CD14-positive monocyte (primary cell): ENCODE data around the gene EIF3J. TPM values are rescaled to one million over a fixed set of nuclear protein-coding genes. Genes with fewer than 3 reads are reported as not detected.

Experiments used
- DNase-seq, 3 donors: peaks; one replicate each; pipeline ENCODE4 v3.0.0-alpha.2; 2011 to 2022
- H2AFZ ChIP-seq: 2 replicates; pipeline ENCODE4 v1.6.0; 2012; ENCODE audit warnings: mild to moderate bottlenecking, low read depth, low read length, inconsistent platforms; ENCODE audit not compliant: insufficient read depth, poor library complexity, severe bottlenecking
- H3K27ac ChIP-seq, 2 donors: 1 replicate in 1 of 2; 2 replicates in 1 of 2; pipeline ENCODE4 v1.5.1; 2012 to 2013; ENCODE audit warnings: low read length in 2 of 2, control low read depth in 1 of 2, inconsistent platforms in 1 of 2, low read depth in 1 of 2, mild to moderate bottlenecking in 1 of 2
- H3K27me3 ChIP-seq, 2 donors: one replicate each; pipeline versions ENCODE4 v1.6.0 to v1.6.1; 2011 to 2013; ENCODE audit warnings: low read length in 2 of 2; ENCODE audit not compliant: control insufficient read depth in 2 of 2, insufficient read depth in 2 of 2
- H3K36me3 ChIP-seq, 2 donors: replicated peaks in 1 of 2; 1 replicate in 1 of 2; 2 replicates in 1 of 2; pipeline versions ENCODE4 v1.5.1 to v1.6.1; 2012 to 2013; ENCODE audit warnings: low read length in 2 of 2, control low read depth in 1 of 2, inconsistent platforms in 1 of 2, mild to moderate bottlenecking in 1 of 2; ENCODE audit not compliant: insufficient read depth in 2 of 2, control insufficient read depth in 1 of 2
- H3K4me1 ChIP-seq, 2 donors: 1 replicate in 1 of 2; 2 replicates in 1 of 2; pipeline versions ENCODE4 v1.5.1 to v1.6.1; 2012 to 2013; ENCODE audit warnings: low read length in 2 of 2, control low read depth in 1 of 2, inconsistent platforms in 1 of 2, mild to moderate bottlenecking in 1 of 2, moderate library complexity in 1 of 2; ENCODE audit not compliant: insufficient read depth in 2 of 2, control insufficient read depth in 1 of 2
- H3K4me2 ChIP-seq: replicated peaks from 2 replicates; pipeline ENCODE3; 2012; ENCODE audit warnings: low read length, moderate library complexity, mild to moderate bottlenecking; ENCODE audit not compliant: poor library complexity, severe bottlenecking; ENCODE audit errors: extremely low read depth
- H3K4me3 ChIP-seq, 3 experiments: fragments of 200-600 bp in 1 of 3; sonication (generic) in 1 of 3; replicated peaks in 1 of 3; 1 replicate in 2 of 3; 2 replicates in 1 of 3; pipeline ENCODE4 v1.5.1; 2011 to 2013; ENCODE audit warnings: low read length in 3 of 3, mild to moderate bottlenecking in 3 of 3, control low read depth in 2 of 3, low read depth in 2 of 3, inconsistent platforms in 1 of 3, moderate library complexity in 1 of 3
- H3K79me2 ChIP-seq: 2 replicates; pipeline ENCODE4 v1.6.0; 2012; ENCODE audit warnings: mild to moderate bottlenecking, control low read depth, inconsistent platforms, low read length, moderate library complexity; ENCODE audit not compliant: insufficient read depth
- H3K9ac ChIP-seq: 2 replicates; pipeline ENCODE4 v1.6.0; 2017; ENCODE audit warnings: low read length, mild to moderate bottlenecking; ENCODE audit not compliant: insufficient read depth, poor library complexity, severe bottlenecking
- H3K9me3 ChIP-seq, 2 donors: replicated peaks in 1 of 2; 1 replicate in 1 of 2; 2 replicates in 1 of 2; pipeline versions ENCODE4 v1.5.1 to v1.6.1; 2012 to 2013; ENCODE audit warnings: low read length in 2 of 2, control low read depth in 1 of 2; ENCODE audit not compliant: control insufficient read depth in 1 of 2, insufficient read depth in 1 of 2
- H4K20me1 ChIP-seq: 2 replicates; pipeline ENCODE4 v1.6.0; 2012; ENCODE audit warnings: mild to moderate bottlenecking, low read length, control low read depth, moderate library complexity; ENCODE audit not compliant: insufficient read depth
- H3K27ac Mint-ChIP-seq, 7 donors: one replicate each; pipeline ENCODE4 v1.8.0; 2020; ENCODE audit warnings: mild to moderate bottlenecking in 7 of 7, mixed read lengths in 7 of 7, moderate library complexity in 6 of 7, inconsistent platforms in 2 of 7
- H3K27me3 Mint-ChIP-seq, 3 donors: one replicate each; pipeline ENCODE4 v1.8.0; 2021 to 2022; ENCODE audit warnings: low read depth in 3 of 3, mild to moderate bottlenecking in 3 of 3, mixed read lengths in 3 of 3, moderate library complexity in 3 of 3, inconsistent platforms in 1 of 3
- H3K36me3 Mint-ChIP-seq, 2 donors: one replicate each; pipeline ENCODE4 v1.8.0; 2020; ENCODE audit warnings: mixed read lengths in 2 of 2, inconsistent platforms in 1 of 2, mild to moderate bottlenecking in 1 of 2
- H3K4me1 Mint-ChIP-seq: one replicate; pipeline ENCODE4 v1.8.0; 2020; ENCODE audit warnings: mild to moderate bottlenecking, mixed read lengths
- H3K4me3 Mint-ChIP-seq, 2 donors: one replicate each; pipeline ENCODE4 v1.8.0; 2020; ENCODE audit warnings: mild to moderate bottlenecking in 2 of 2, mixed read lengths in 2 of 2, moderate library complexity in 1 of 2
- H3K9me3 Mint-ChIP-seq, 7 donors: one replicate each; pipeline ENCODE4 v1.8.0; 2020 to 2022; ENCODE audit warnings: mixed read lengths in 7 of 7, mild to moderate bottlenecking in 6 of 7, moderate library complexity in 6 of 7, inconsistent platforms in 2 of 7
- WGBS: methylation state at CpG from one replicate; pipeline ENCODE4 v1.1.5; 2013; ENCODE audit warnings: missing lambda C conversion rate; ENCODE audit not compliant: insufficient coverage; 5-methylcytosine and 5-hydroxymethylcytosine counted together
- intact Hi-C, 2 donors: fragments of 100-400 bp; cut with micrococcal nuclease; formaldehyde crosslinking; loops; one replicate each; pipeline versions ENCODE4 v1.15.0 to v1.15.1; 2023
- polyA plus RNA-seq, 3 donors: library from polyadenylated mRNA; depleted of rRNA in 1 of 3; unstranded in 2 of 3; stranded (reverse) in 1 of 3; fragments of 300-500 nt in 2 of 3; fragments of >200 nt in 1 of 3; fragmentation: Illumina TruSeq in 2 of 3; gene quantifications; 1 replicate in 2 of 3; 2 replicates in 1 of 3; pipeline ENCODE4 v1.2.3, GENCODE V29; 2012 to 2021
- TF ChIP-seq, protein P1 (sequence below): fragments of 200-600 bp; IDR thresholded peaks from one replicate; pipeline ENCODE4 v1.8.0; 2022; ENCODE audit warnings: antibody characterized with exemption, mild to moderate bottlenecking

EIF3J gene
- polyA plus RNA-seq, 3 donors: 9.7 to 20.1 (median 13.5) TPM

GRCh38 chr15:44535092-44535491, 1.9 kb upstream of the EIF3J start:
- intact Hi-C loops: loop anchor here (5.0 to 10.0 kb wide), 4 partner anchors 108 to 250 kb away; partner anchors contain the start of genes CTDSPL2 (in 1 of the 2), GOLM2 (in 1 of the 2) and SPG11 (in 1 of the 2)
- peak overlapping the region in 3 of 7 donors; percentile 66 to 73 (median 70) for H3K27ac Mint-ChIP-seq
- peaks cover 0 to 3% (median 0%) of the 10 kb centered on the region in 7 donors for H3K9me3 Mint-ChIP-seq
- no peak overlapping the region for H3K4me2 ChIP-seq
- no peaks in the 10 kb centered on the region for H3K27me3 ChIP-seq
- peaks cover 12 to 27% of the 10 kb centered on the region in 2 donors for H3K4me1 ChIP-seq
- no peaks in the 10 kb centered on the region for H3K9me3 ChIP-seq
- no peak for DNase-seq
- 100% methylated on average over 1 of the region's 8 CpGs for WGBS
- H3K9ac ChIP-seq: no peak overlapping the region
- peak overlapping the region in 1 of 2 donors; percentile 43 for H3K4me3 Mint-ChIP-seq
- H3K4me1 Mint-ChIP-seq: peaks cover 21% of the 10 kb centered on the region
- no peaks in the 10 kb centered on the region for H4K20me1 ChIP-seq
- H3K4me3 ChIP-seq: no peak overlapping the region
- peaks cover 37% of the 10 kb centered on the region for H3K79me2 ChIP-seq
- peaks cover 0 to 2% (median 0%) of the 10 kb centered on the region in 3 donors for H3K27me3 Mint-ChIP-seq
- no peak overlapping the region for H3K27ac ChIP-seq
- H3K36me3 ChIP-seq: peaks cover 0 to 2% of the 10 kb centered on the region in 2 donors
- no peak overlapping the region for H2AFZ ChIP-seq
- H3K36me3 Mint-ChIP-seq: peaks cover 6 to 17% of the 10 kb centered on the region in 2 donors
- TF ChIP-seq, protein P1, sequence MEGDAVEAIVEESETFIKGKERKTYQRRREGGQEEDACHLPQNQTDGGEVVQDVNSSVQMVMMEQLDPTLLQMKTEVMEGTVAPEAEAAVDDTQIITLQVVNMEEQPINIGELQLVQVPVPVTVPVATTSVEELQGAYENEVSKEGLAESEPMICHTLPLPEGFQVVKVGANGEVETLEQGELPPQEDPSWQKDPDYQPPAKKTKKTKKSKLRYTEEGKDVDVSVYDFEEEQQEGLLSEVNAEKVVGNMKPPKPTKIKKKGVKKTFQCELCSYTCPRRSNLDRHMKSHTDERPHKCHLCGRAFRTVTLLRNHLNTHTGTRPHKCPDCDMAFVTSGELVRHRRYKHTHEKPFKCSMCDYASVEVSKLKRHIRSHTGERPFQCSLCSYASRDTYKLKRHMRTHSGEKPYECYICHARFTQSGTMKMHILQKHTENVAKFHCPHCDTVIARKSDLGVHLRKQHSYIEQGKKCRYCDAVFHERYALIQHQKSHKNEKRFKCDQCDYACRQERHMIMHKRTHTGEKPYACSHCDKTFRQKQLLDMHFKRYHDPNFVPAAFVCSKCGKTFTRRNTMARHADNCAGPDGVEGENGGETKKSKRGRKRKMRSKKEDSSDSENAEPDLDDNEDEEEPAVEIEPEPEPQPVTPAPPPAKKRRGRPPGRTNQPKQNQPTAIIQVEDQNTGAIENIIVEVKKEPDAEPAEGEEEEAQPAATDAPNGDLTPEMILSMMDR: no peak

GRCh38 chr15:44535523-44536301, 1.2 kb upstream of the EIF3J start:
- Histone ChIP-seq H3K27me3 (no peaks in the 10 kb centered on the region), H3K4me1 (peaks cover 12 to 27% of the 10 kb centered on the region in 2 donors), H3K9ac (peak overlapping the region; percentile 90), H3K27ac (peak overlapping the region; percentile 94 to 96), H3K36me3 (peaks cover 5 to 6% of the 10 kb centered on the region in 2 donors), H2AFZ (peak overlapping the region; percentile 93), H3K4me3 (peak overlapping the region; percentile 86 to 95 (median 90)), H3K79me2 (peaks cover 43% of the 10 kb centered on the region), H4K20me1 (peaks cover 6% of the 10 kb centered on the region), H3K4me2 (peak overlapping the region; percentile 93), H3K9me3 (no peaks in the 10 kb centered on the region)
- peaks cover 12 to 23% of the 10 kb centered on the region in 2 donors for H3K36me3 Mint-ChIP-seq
- intact Hi-C loops: loop anchor here (5.0 to 10.0 kb wide), 4 partner anchors 108 to 251 kb away; partner anchors contain the start of genes CTDSPL2 (in 1 of the 2), GOLM2 (in 1 of the 2) and SPG11 (in 1 of the 2)
- peaks cover 24% of the 10 kb centered on the region for H3K4me1 Mint-ChIP-seq
- peak overlapping the region; percentile 92 to 98 (median 96) for H3K27ac Mint-ChIP-seq
- peak overlapping the region; percentile 85 to 93 for H3K4me3 Mint-ChIP-seq
- H3K9me3 Mint-ChIP-seq: peaks cover 0 to 3% (median 0%) of the 10 kb centered on the region in 7 donors
- H3K27me3 Mint-ChIP-seq: no peaks in the 10 kb centered on the region
- WGBS: 47% methylated on average over 21 of the region's 36 CpGs
- TF ChIP-seq, protein P1: no peak
- DNase-seq: no peak
